Stimulated activated CD4-positive, alpha-beta T cell treated with anti-CD3 and anti-CD28 coated beads, TNF-alpha, amount 100 ng/mL, for 48 hours (primary cell): ENCODE measurements around the gene KIAA1210.

ENCODE experiments used
- DNase-seq, 3 donors: peaks; one replicate each; pipeline ENCODE4 v3.0.0-alpha.2; 2020; ENCODE audit warnings: low read depth in 3 of 3

KIAA1210 gene

GRCh38 chrX:119127650-119128049 lies at the start of gene KIAA1210:
TSS of gene KIAA1210 (minus strand) at chrX:119127812. CDS start at chrX:119123642, 4,170 bp downstream.
- DNase-seq: no peak

GRCh38 chrX:119177278-119177677 lies 49.7 kb upstream of the KIAA1210 start:
- DNase-seq: no peak

GRCh38 chrX:119174900-119175299 lies 47.3 kb upstream of the KIAA1210 start:
- DNase-seq: no peak

GRCh38 chrX:119168104-119168503 lies 40.5 kb upstream of the KIAA1210 start:
- DNase-seq: no peak

GRCh38 chrX:119158226-119158625 lies 30.6 kb upstream of the KIAA1210 start:
- no peak for DNase-seq

- DNase-seq: no peak
Measured at GRCh38 chrX:119156241-119156640, 28.6 kb upstream of the KIAA1210 start.

- DNase-seq: no peak
Measured at GRCh38 chrX:119155416-119156035, 27.9 kb upstream of the KIAA1210 start.

GRCh38 chrX:119151051-119151380 lies 23.4 kb upstream of the KIAA1210 start:
- no peak for DNase-seq

GRCh38 chrX:119150163-119151050 lies 22.8 kb upstream of the KIAA1210 start:
- DNase-seq: no peak

GRCh38 chrX:119147486-119147885 lies 19.9 kb upstream of the KIAA1210 start:
- DNase-seq: no peak

- no peak for DNase-seq
Measured at GRCh38 chrX:119145241-119145653, 17.6 kb upstream of the KIAA1210 start.

- no peak for DNase-seq
Measured at GRCh38 chrX:119134466-119134865, 6.9 kb upstream of the KIAA1210 start.

GRCh38 chrX:119132961-119133360 lies 5.3 kb upstream of the KIAA1210 start:
- DNase-seq: no peak

GRCh38 chrX:119132316-119132715 lies 4.7 kb upstream of the KIAA1210 start:
- DNase-seq: no peak

GRCh38 chrX:119130911-119131310 lies 3.3 kb upstream of the KIAA1210 start:
- no peak for DNase-seq

- no peak for DNase-seq
Measured at GRCh38 chrX:119121341-119121740, 6.3 kb downstream of the KIAA1210 start.

- peak; percentile 7 to 30 (median 14) for DNase-seq
Measured at GRCh38 chrX:119118780-119119395, 8.7 kb downstream of the KIAA1210 start.

GRCh38 chrX:119107206-119107605 lies 20.4 kb downstream of the KIAA1210 start:
- no peak for DNase-seq

- no peak for DNase-seq
Measured at GRCh38 chrX:119105826-119106225, 21.8 kb downstream of the KIAA1210 start.

- no peak for DNase-seq
Measured at GRCh38 chrX:119101168-119101567, 26.4 kb downstream of the KIAA1210 start.

GRCh38 chrX:119095936-119096335 lies 31.7 kb downstream of the KIAA1210 start:
- DNase-seq: no peak

- no peak for DNase-seq
Measured at GRCh38 chrX:119094819-119095218, 32.8 kb downstream of the KIAA1210 start.
